Urinary bladder (tissue), 4 donors: ENCODE results near the gene MYO5B. TPM values are rescaled to one million over a fixed set of nuclear protein-coding genes. Genes with fewer than 3 reads are reported as not detected.

ENCODE experiments used
- DNase-seq: peaks from one replicate; pipeline ENCODE4 v3.0.0-alpha.2; 2015; ENCODE audit errors: extremely low spot score
- H3K27ac ChIP-seq: one replicate; pipeline ENCODE4 v1.5.1; 2013; ENCODE audit warnings: low read depth, mild to moderate bottlenecking, moderate library complexity
- H3K36me3 ChIP-seq: one replicate; pipeline ENCODE4 v1.6.1; 2013; ENCODE audit warnings: mild to moderate bottlenecking, moderate library complexity; ENCODE audit not compliant: insufficient read depth
- H3K4me1 ChIP-seq: one replicate; pipeline ENCODE4 v1.6.1; 2013; ENCODE audit warnings: mild to moderate bottlenecking, moderate library complexity; ENCODE audit not compliant: insufficient read depth
- H3K4me3 ChIP-seq: one replicate; pipeline ENCODE4 v1.5.1; 2013; ENCODE audit warnings: low read depth, low read length
- WGBS: extraction: QIAGEN DNeasy Blood & Tissue Kit; methylation state at CpG from one replicate; pipeline ENCODE4 v1.1.7; 2013; 5-methylcytosine and 5-hydroxymethylcytosine counted together
- polyA plus RNA-seq: library from polyadenylated mRNA; stranded (reverse); fragments of 200-250 nt; gene quantifications from one replicate; pipeline ENCODE4 v1.2.3, GENCODE V29; 2013
- total RNA-seq: library from RNA; depleted of rRNA; stranded (reverse); fragments of >200 nt; gene quantifications from one replicate; pipeline ENCODE4 v1.2.3, GENCODE V29; 2014
- donor health status: healthy with polysubstance abuse.
- donor health status: healthy.

Gene MYO5B
- total and polyA plus RNA-seq, 2 donors, result 2.7 to 8.8 TPM

GRCh38 chr18:49960376-49960775 lies 234.6 kb downstream of the MYO5B start:
- Histone ChIP-seq H3K4me3 (no peak overlapping the region), H3K36me3 (no peaks in the 10 kb centered on the region), H3K27ac (no peak overlapping the region), H3K4me1 (no peaks in the 10 kb centered on the region)
- no peak for DNase-seq
- WGBS, result 91% methylated on average over 4 of the region's 4 CpGs

- Histone ChIP-seq H3K4me1 (no peaks in the 10 kb centered on the region), H3K27ac (no peak overlapping the region), H3K4me3 (no peak overlapping the region), H3K36me3 (no peaks in the 10 kb centered on the region)
- WGBS, result 82% methylated on average over 5 of the region's 5 CpGs
- DNase-seq, result no peak
Observed at GRCh38 chr18:49959176-49959575, 235.8 kb downstream of the MYO5B start.

DNA sequence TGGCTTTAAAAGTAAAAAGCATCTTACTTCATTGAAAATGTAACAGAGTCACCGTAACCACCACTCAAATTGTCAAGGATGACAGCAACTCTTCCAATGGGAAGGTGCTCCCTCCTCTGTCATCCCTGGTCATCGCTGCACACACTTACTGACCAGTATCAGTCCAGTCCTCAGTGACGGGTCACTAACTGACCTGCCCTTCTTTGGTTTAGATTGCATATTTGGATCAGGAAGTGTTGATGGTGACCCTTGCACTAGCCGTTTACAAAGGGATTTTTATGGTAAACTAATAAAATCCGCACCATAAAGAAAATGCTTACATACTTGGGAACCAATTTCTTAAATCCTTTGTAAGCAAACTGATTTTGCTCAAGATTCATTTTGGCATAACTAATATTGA lies 239.7 kb downstream of the MYO5B start:
- Histone ChIP-seq H3K36me3 (no peaks in the 10 kb centered on the region), H3K27ac (no peak overlapping the region), H3K4me3 (no peak overlapping the region), H3K4me1 (no peaks in the 10 kb centered on the region)
- no peak for DNase-seq
- WGBS, result 44% methylated on average over 5 of the region's 5 CpGs

DNA sequence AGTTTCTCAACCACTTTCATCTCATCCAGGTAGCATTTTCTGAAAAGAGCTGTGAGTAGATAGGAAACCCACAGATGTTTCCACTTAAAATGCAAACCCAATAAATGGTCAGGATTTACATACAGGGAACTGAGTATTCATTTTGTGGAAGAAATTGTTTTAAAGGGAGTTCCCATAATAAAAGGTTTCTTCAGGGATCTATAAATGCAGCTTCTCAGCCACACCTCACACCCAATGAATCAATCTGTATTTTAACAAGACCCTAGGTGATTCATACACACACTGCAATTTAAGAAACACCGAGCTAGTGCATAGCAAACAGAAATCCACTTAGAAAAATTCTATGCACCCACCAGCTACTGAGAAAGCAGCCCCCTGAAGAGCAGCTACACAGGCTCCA lies 241.6 kb downstream of the MYO5B start:
- Histone ChIP-seq H3K4me1 (no peaks in the 10 kb centered on the region), H3K36me3 (no peaks in the 10 kb centered on the region), H3K27ac (no peak overlapping the region), H3K4me3 (no peak overlapping the region)
- WGBS, result 46% methylated on average over 1 of the region's 1 CpG
- DNase-seq, result no peak

DNA sequence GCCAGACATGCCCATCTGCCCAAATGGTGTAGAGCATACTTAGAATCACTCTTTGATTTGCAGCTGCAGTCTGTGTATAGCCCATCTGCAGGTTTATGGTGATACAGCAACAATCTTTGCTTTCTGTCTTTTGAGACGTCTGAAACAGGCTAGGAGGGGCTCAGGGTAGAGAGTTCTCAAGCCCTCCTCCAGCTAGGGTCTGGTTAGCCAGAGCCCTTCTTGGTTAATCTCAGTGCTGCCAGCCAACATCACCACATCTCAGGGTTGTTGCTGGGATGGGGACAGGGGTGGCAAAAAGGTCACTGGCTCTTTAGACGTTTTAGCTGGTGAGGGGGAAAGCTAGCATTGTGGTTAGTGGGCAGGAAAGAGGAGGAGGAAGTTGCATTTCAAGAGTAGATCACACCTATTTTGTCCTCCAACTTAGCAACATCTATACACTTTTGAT lies 245.0 kb downstream of the MYO5B start:
- no peak overlapping the region for H3K27ac ChIP-seq
- 23% methylated on average over 2 of the region's 2 CpGs for WGBS

GRCh38 chr18:49948975-49949374 lies 246.0 kb downstream of the MYO5B start:
- no peak for DNase-seq
- Histone ChIP-seq H3K4me3 (no peak overlapping the region), H3K36me3 (no peaks in the 10 kb centered on the region), H3K4me1 (no peaks in the 10 kb centered on the region), H3K27ac (no peak overlapping the region)
- WGBS, result 89% methylated on average over 1 of the region's 1 CpG

More for the DNA sequence above, 245.0 kb downstream of the MYO5B start:
- H3K4me1 ChIP-seq, result no peaks in the 10 kb centered on the region
- no peak for DNase-seq
- no peaks in the 10 kb centered on the region for H3K36me3 ChIP-seq
- no peak overlapping the region for H3K4me3 ChIP-seq

GRCh38 chr18:49944663-49945062 lies 250.3 kb downstream of the MYO5B start:
- Histone ChIP-seq H3K4me1 (no peaks in the 10 kb centered on the region), H3K36me3 (no peaks in the 10 kb centered on the region), H3K27ac (no peak overlapping the region), H3K4me3 (no peak overlapping the region)
- WGBS, result 48% methylated on average over 8 of the region's 8 CpGs
- no peak for DNase-seq

GRCh38 chr18:49936821-49937220 lies 258.1 kb downstream of the MYO5B start:
- Histone ChIP-seq H3K4me1 (no peaks in the 10 kb centered on the region), H3K36me3 (no peaks in the 10 kb centered on the region)
- 84% methylated on average over 4 of the region's 4 CpGs for WGBS

GRCh38 chr18:49935215-49935614 lies 259.7 kb downstream of the MYO5B start:
- 77% methylated on average over 4 of the region's 4 CpGs for WGBS
- Histone ChIP-seq H3K4me3 (no peak overlapping the region), H3K36me3 (no peaks in the 10 kb centered on the region), H3K27ac (no peak overlapping the region), H3K4me1 (no peaks in the 10 kb centered on the region)
- no peak for DNase-seq

More at GRCh38 chr18:49936821-49937220, 258.1 kb downstream of the MYO5B start:
- DNase-seq, result no peak
- Histone ChIP-seq H3K27ac (no peak overlapping the region), H3K4me3 (no peak overlapping the region)

GRCh38 chr18:49934457-49934856 lies 260.5 kb downstream of the MYO5B start:
- no peaks in the 10 kb centered on the region for H3K4me1 ChIP-seq
- no peaks in the 10 kb centered on the region for H3K36me3 ChIP-seq
- WGBS, result 72% methylated on average over 2 of the region's 2 CpGs
- no peak overlapping the region for H3K4me3 ChIP-seq
- H3K27ac ChIP-seq, result no peak overlapping the region
- no peak for DNase-seq

DNA sequence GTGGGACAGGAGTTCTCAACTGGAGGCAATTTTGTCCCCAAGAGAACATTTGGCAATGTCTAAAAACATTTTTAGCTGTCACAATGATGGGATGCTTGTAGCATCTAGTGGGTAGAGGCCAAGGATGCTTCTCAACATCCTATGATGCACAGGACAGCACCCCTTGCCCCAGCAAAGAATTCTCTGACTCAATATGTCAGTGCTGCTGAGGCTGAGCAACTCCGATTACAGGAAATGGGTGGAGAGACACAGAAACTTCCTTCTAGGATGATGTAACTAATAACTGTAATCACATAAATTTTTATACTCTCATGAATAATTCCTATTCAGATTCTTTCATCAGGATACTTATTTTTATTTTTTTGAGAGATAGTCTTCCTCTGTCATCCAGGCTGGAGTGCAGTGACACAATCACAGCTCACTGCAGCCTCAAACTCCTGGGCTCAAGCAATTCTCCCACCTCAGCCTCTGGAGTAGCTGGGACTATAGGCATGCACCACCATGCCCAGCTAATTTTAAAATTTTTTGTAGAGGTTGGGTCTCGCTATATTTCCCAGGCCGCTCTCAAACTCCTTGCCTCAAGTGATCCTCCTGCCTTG lies 261.3 kb downstream of the MYO5B start:
- 80% methylated on average over 3 of the region's 3 CpGs for WGBS

DNA sequence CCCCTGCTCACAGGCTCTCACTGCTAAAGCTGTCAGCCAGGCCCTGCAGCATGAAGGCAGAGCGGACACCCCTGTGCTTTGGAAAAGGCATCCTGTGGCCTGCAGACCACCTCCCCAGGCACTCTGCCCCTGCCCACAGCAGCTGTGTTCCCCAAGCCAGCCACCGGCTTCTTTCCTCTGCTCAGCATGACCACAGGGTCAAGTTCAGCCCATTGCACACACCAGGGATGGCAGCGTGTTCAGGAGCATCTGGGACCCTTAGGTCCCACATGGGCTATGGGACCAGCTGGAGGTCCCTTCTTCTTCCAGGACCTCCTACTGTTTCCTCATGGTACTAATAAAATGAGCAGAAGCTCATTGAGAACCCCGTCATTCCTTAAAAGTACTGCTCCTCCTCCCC lies 263.2 kb downstream of the MYO5B start:
- 89% methylated on average over 4 of the region's 4 CpGs for WGBS

More for the DNA sequence above, 261.3 kb downstream of the MYO5B start:
- Histone ChIP-seq H3K27ac (no peak overlapping the region), H3K4me3 (no peak overlapping the region), H3K36me3 (no peaks in the 10 kb centered on the region), H3K4me1 (no peaks in the 10 kb centered on the region)
- no peak for DNase-seq

DNA sequence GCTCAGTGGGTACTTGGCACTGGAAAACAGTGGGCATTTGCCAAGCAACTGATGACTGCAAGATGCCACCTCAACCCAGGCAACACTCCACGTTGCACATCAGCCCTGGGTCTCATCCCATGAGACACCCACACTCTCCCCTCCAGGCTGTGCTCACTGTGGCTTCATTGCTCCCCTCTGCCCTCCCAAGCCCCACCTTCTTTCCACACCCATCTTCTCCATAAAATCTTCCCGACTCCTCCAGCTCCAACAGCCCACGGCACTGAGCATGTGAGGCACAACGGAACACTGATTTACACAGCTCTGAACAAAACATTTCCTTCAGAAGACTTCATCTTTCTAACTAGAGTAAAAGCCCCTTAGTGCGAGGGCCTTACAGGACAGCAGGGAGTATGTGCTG lies 263.8 kb downstream of the MYO5B start:
- 51% methylated on average over 5 of the region's 5 CpGs for whole genome bisulfite sequencing
- no peak overlapping the region for H3K27ac ChIP-seq
- no peak for DNase-seq
- no peaks in the 10 kb centered on the region for H3K4me1 ChIP-seq
- H3K36me3 ChIP-seq, result no peaks in the 10 kb centered on the region
- no peak overlapping the region for H3K4me3 ChIP-seq

More for the DNA sequence above, 263.2 kb downstream of the MYO5B start:
- Histone ChIP-seq H3K36me3 (no peaks in the 10 kb centered on the region), H3K27ac (no peak overlapping the region), H3K4me3 (no peak overlapping the region), H3K4me1 (no peaks in the 10 kb centered on the region)
- no peak for DNase-seq

GRCh38 chr18:49926106-49926745 lies 268.7 kb downstream of the MYO5B start:
- no peak overlapping the region for H3K27ac ChIP-seq
- WGBS, result 69% methylated on average over 5 of the region's 5 CpGs
- DNase-seq, result no peak
- H3K4me1 ChIP-seq, result no peaks in the 10 kb centered on the region
- no peak overlapping the region for H3K4me3 ChIP-seq
- H3K36me3 ChIP-seq, result no peaks in the 10 kb centered on the region
